ENCODE results near the gene HLA-F. TPM values are rescaled to one million over a fixed set of nuclear protein-coding genes. Genes with fewer than 3 reads are reported as not detected.
A peak's percentile ranks its signal among the peaks of the same experiment; 100 is the strongest.

Gene HLA-F
- total and polyA plus RNA-seq, 9 donors, result 4.6 to 10.7 (median 6.6) TPM

DNA sequence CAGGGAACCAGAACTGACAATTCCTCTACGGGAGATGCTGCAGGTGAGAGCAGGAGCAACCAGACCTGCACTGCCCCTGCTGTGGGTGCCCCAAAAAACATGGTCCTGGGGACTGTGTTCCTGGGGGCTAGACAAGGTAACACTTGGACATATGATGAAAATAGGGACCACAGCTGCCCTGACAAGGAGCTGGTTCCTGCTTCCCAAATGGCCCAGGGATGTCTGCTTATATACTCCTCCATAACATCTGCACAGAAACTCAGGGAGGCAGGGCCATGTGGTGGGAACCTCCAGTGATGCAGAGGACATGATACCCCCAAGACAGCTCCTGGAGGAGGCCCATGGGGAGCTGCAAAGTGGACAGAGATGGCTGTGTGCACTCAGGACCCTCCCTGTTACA is 19.8 kb downstream of the HLA-F start:
- no peak overlapping the region for H3K4me3 ChIP-seq (ENCODE audit: low read length)
- whole genome bisulfite sequencing (ENCODE audit: insufficient coverage), result no CpG with 5 or more reads among the region's 1 CpG
- H3K27ac ChIP-seq (ENCODE audit: low read length), result no peak overlapping the region
- H3K9me3 ChIP-seq (replicated peaks; ENCODE audit: control insufficient read depth, low read depth, low read length), result no peaks in the 10 kb centered on the region
- no peaks in the 10 kb centered on the region for H3K36me3 ChIP-seq (ENCODE audit: control insufficient read depth, insufficient read depth, low read length)
- peaks cover 23% of the 10 kb centered on the region for H3K27me3 ChIP-seq (ENCODE audit: control insufficient read depth, insufficient read depth, low read length)
- no peak for DNase-seq
- peaks cover 2% of the 10 kb centered on the region for H3K4me1 ChIP-seq (ENCODE audit: control insufficient read depth, insufficient read depth, low read length)

- H3K4me3 ChIP-seq (ENCODE audit: low read length), result no peak overlapping the region
- H3K27me3 ChIP-seq (ENCODE audit: control insufficient read depth, insufficient read depth, low read length), result peaks cover 28% of the 10 kb centered on the region
- no peak overlapping the region for H3K27ac ChIP-seq (ENCODE audit: low read length)
- no peaks in the 10 kb centered on the region for H3K36me3 ChIP-seq (ENCODE audit: control insufficient read depth, insufficient read depth, low read length)
- H3K4me1 ChIP-seq (ENCODE audit: control insufficient read depth, insufficient read depth, low read length), result peaks cover 8% of the 10 kb centered on the region
- 83% methylated on average over 3 of the region's 6 CpGs for WGBS (ENCODE audit: insufficient coverage)
- DNase-seq, result no peak
- no peaks in the 10 kb centered on the region for H3K9me3 ChIP-seq (replicated peaks; ENCODE audit: control insufficient read depth, low read depth, low read length)
These were observed 20.3 kb downstream of the HLA-F start for GRCh38 chr6:29743568-29743967.

DNA sequence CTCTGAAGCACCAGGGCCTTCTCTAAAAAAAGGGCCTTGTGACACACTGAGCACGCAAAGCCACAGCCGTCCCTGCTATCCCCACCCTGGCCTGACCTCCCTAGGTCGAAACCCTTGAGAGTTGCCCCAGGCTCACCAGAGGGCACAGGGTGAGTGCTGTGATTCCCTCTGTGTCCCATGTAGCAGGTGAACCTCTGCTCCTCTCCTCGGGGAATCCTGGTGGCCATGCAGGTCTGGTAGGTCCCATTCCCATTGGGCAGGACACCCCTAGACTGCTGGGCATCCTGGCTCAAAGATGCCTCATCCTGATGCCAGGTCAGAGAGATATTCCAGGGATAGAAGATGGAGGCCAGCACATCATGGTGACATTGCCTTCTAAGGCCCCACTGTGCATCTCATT is 20.9 kb downstream of the HLA-F start:
- Histone ChIP-seq H3K36me3 (ENCODE audit: control insufficient read depth, insufficient read depth, low read length) (no peaks in the 10 kb centered on the region), H3K9me3 (replicated peaks; ENCODE audit: control insufficient read depth, low read depth, low read length) (no peaks in the 10 kb centered on the region), H3K4me3 (ENCODE audit: low read length) (no peak overlapping the region), H3K4me1 (ENCODE audit: control insufficient read depth, insufficient read depth, low read length) (peaks cover 11% of the 10 kb centered on the region), H3K27ac (ENCODE audit: low read length) (no peak overlapping the region), H3K27me3 (ENCODE audit: control insufficient read depth, insufficient read depth, low read length) (peaks cover 34% of the 10 kb centered on the region)
- no peak for DNase-seq
- WGBS (ENCODE audit: insufficient coverage), result 68% methylated on average over 4 of the region's 4 CpGs

DNA sequence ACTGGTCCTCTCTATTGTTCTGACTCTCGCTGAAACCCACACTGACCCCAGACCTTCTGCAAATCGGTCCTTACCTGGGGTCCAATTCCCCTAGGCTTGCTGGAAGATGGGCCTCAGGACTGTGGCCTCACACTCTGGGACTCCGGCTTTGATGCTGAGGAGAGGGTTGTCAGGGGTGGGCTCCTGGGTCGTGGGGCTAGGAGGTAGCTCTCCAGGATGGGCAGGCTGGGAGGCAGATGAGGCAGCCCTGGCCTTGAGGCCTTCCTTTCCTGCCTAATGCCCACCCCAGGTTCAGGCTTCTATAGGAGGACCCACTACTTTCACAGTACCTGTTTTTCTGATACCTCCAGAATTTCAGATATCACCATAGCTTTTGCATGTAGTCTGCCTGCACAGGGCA is 21.4 kb downstream of the HLA-F start:
- WGBS (ENCODE audit: insufficient coverage), result 60% methylated on average over 1 of the region's 4 CpGs
- DNase-seq, result no peak
- H3K4me1 ChIP-seq (ENCODE audit: control insufficient read depth, insufficient read depth, low read length), result peaks cover 16% of the 10 kb centered on the region
- H3K36me3 ChIP-seq (ENCODE audit: control insufficient read depth, insufficient read depth, low read length), result no peaks in the 10 kb centered on the region
- peaks cover 39% of the 10 kb centered on the region for H3K27me3 ChIP-seq (ENCODE audit: control insufficient read depth, insufficient read depth, low read length)
- H3K9me3 ChIP-seq (replicated peaks; ENCODE audit: control insufficient read depth, low read depth, low read length), result no peaks in the 10 kb centered on the region
- H3K4me3 ChIP-seq (ENCODE audit: low read length), result no peak overlapping the region
- H3K27ac ChIP-seq (ENCODE audit: low read length), result no peak overlapping the region

DNA sequence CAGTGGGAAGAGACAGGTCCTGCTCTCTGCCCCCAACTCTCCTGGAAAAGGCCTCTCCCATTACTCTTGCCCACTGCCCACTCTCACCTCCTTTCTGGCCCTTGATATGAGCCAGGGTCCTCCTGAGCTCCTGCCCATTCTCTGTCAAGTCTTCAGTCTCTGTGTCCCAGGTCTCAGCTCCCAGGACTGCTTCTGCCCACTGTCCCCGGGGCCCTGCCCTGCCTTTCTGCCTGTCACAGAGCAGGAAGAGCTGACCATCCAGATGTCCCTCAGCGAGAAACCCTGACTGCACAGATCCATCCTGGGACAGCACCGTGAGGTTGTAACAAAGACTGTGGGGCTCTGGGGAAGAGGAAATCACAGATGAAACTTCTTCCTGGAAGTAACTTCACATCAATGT is 22.2 kb downstream of the HLA-F start:
- peaks cover 17% of the 10 kb centered on the region for H3K4me1 ChIP-seq (ENCODE audit: control insufficient read depth, insufficient read depth, low read length)
- no peak overlapping the region for H3K4me3 ChIP-seq (ENCODE audit: low read length)
- peaks cover 44% of the 10 kb centered on the region for H3K27me3 ChIP-seq (ENCODE audit: control insufficient read depth, insufficient read depth, low read length)
- WGBS (ENCODE audit: insufficient coverage), result 14% methylated on average over 1 of the region's 3 CpGs
- no peaks in the 10 kb centered on the region for H3K9me3 ChIP-seq (replicated peaks; ENCODE audit: control insufficient read depth, low read depth, low read length)
- H3K36me3 ChIP-seq (ENCODE audit: control insufficient read depth, insufficient read depth, low read length), result no peaks in the 10 kb centered on the region
- no peak for DNase-seq
- H3K27ac ChIP-seq (ENCODE audit: low read length), result no peak overlapping the region

GRCh38 chr6:29745855-29746449 is 22.7 kb downstream of the HLA-F start:
- H3K27me3 ChIP-seq (ENCODE audit: control insufficient read depth, insufficient read depth, low read length), result peaks cover 42% of the 10 kb centered on the region
- 78% methylated on average over 4 of the region's 4 CpGs for WGBS (ENCODE audit: insufficient coverage)

GRCh38 chr6:29746846-29747687 is 23.8 kb downstream of the HLA-F start:
- no peaks in the 10 kb centered on the region for H3K9me3 ChIP-seq (replicated peaks; ENCODE audit: control insufficient read depth, low read depth, low read length)
- peaks cover 42% of the 10 kb centered on the region for H3K27me3 ChIP-seq (ENCODE audit: control insufficient read depth, insufficient read depth, low read length)
- H3K36me3 ChIP-seq (ENCODE audit: control insufficient read depth, insufficient read depth, low read length), result no peaks in the 10 kb centered on the region
- 83% methylated on average over 10 of the region's 16 CpGs for WGBS (ENCODE audit: insufficient coverage)
- DNase-seq, result no peak
- H3K4me3 ChIP-seq (ENCODE audit: low read length), result no peak overlapping the region
- H3K27ac ChIP-seq (ENCODE audit: low read length), result no peak overlapping the region
- peaks cover 20% of the 10 kb centered on the region for H3K4me1 ChIP-seq (ENCODE audit: control insufficient read depth, insufficient read depth, low read length)

More at GRCh38 chr6:29745855-29746449, 22.7 kb downstream of the HLA-F start:
- Histone ChIP-seq H3K36me3 (ENCODE audit: control insufficient read depth, insufficient read depth, low read length) (no peaks in the 10 kb centered on the region), H3K9me3 (replicated peaks; ENCODE audit: control insufficient read depth, low read depth, low read length) (no peaks in the 10 kb centered on the region), H3K27ac (ENCODE audit: low read length) (no peak overlapping the region), H3K4me1 (ENCODE audit: control insufficient read depth, insufficient read depth, low read length) (peaks cover 17% of the 10 kb centered on the region), H3K4me3 (ENCODE audit: low read length) (no peak overlapping the region)
- DNase-seq, result no peak

GRCh38 chr6:29747688-29748250 is 24.5 kb downstream of the HLA-F start:
- DNase-seq, result no peak
- H3K27ac ChIP-seq (ENCODE audit: low read length), result no peak overlapping the region

GRCh38 chr6:29748391-29749307 is 25.4 kb downstream of the HLA-F start:
- H3K9me3 ChIP-seq (replicated peaks; ENCODE audit: control insufficient read depth, low read depth, low read length), result no peaks in the 10 kb centered on the region
- H3K4me1 ChIP-seq (ENCODE audit: control insufficient read depth, insufficient read depth, low read length), result peaks cover 22% of the 10 kb centered on the region
- DNase-seq, result peak; percentile 95
- peak overlapping the region; percentile 46 for H3K4me3 ChIP-seq (ENCODE audit: low read length)
- H3K27ac ChIP-seq (ENCODE audit: low read length), result no peak overlapping the region
- peaks cover 46% of the 10 kb centered on the region for H3K27me3 ChIP-seq (ENCODE audit: control insufficient read depth, insufficient read depth, low read length)
- no peaks in the 10 kb centered on the region for H3K36me3 ChIP-seq (ENCODE audit: control insufficient read depth, insufficient read depth, low read length)
- WGBS (ENCODE audit: insufficient coverage), result under 1% methylated on average over 58 of the region's 63 CpGs

More at GRCh38 chr6:29747688-29748250, 24.5 kb downstream of the HLA-F start:
- Histone ChIP-seq H3K4me3 (ENCODE audit: low read length) (peak overlapping the region; percentile 46), H3K36me3 (ENCODE audit: control insufficient read depth, insufficient read depth, low read length) (no peaks in the 10 kb centered on the region), H3K9me3 (replicated peaks; ENCODE audit: control insufficient read depth, low read depth, low read length) (no peaks in the 10 kb centered on the region), H3K27me3 (ENCODE audit: control insufficient read depth, insufficient read depth, low read length) (peaks cover 44% of the 10 kb centered on the region), H3K4me1 (ENCODE audit: control insufficient read depth, insufficient read depth, low read length) (peaks cover 21% of the 10 kb centered on the region)
- 70% methylated on average over 7 of the region's 8 CpGs for WGBS (ENCODE audit: insufficient coverage)

Measured in muscle of leg (tissue), 11 donors.